VCaP (cell line): ENCODE data around the gene BLOC1S3.

Source experiments
- H3K27ac ChIP-seq: fragments of 450-650 bp; 2 replicates; pipeline ENCODE4 v1.5.1; 2017
- TF ChIP-seq, protein P1 (sequence below): fragments of 450-650 bp; conservative IDR thresholded peaks from 2 replicates; pipeline ENCODE4 v1.5.1; 2017; ENCODE audit warnings: mild to moderate bottlenecking, moderate library complexity

The BLOC1S3 gene

DNA sequence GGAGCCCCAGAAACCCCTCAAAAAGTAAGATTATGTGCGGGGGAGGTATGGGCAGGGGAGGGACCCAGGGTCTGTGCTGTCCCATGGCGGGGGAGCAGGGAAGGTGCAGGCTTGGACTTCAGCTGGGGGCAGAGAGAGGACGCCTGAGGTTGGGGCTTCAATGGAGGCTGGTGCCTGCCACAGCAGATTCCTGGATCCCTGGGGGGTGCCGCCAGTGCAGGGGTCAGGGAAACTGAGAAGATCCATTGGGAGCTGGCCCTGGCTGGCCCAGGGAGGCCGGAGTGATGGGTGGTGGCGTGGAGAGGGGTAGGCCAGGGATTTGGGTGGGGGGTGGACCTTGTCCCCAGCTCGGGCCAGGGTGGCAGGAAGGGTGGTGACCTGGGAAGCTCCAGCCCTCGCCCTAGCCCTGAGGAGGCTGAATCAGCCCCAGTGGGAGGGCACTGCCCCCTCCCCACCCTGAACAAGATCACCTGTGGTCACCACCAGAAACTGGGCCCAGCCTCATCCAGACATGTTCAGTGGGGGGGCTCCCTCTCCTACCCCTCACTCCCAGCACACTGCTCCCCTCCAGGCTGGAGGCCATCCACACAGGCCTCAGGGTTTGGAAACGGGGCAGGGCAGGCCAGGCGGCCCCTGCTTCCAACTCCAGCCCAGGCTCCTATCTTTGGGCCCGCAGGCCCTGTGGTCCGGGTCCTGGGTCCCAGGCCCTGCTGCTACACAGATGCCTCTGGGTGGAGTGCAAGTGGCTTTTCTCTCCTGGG, 19.2 kb upstream of the BLOC1S3 start:
- TF ChIP-seq, protein P1, sequence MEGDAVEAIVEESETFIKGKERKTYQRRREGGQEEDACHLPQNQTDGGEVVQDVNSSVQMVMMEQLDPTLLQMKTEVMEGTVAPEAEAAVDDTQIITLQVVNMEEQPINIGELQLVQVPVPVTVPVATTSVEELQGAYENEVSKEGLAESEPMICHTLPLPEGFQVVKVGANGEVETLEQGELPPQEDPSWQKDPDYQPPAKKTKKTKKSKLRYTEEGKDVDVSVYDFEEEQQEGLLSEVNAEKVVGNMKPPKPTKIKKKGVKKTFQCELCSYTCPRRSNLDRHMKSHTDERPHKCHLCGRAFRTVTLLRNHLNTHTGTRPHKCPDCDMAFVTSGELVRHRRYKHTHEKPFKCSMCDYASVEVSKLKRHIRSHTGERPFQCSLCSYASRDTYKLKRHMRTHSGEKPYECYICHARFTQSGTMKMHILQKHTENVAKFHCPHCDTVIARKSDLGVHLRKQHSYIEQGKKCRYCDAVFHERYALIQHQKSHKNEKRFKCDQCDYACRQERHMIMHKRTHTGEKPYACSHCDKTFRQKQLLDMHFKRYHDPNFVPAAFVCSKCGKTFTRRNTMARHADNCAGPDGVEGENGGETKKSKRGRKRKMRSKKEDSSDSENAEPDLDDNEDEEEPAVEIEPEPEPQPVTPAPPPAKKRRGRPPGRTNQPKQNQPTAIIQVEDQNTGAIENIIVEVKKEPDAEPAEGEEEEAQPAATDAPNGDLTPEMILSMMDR = no peak
- no peak overlapping the region for H3K27ac ChIP-seq

- H3K27ac ChIP-seq = peak overlapping the region; percentile 64
- TF ChIP-seq, protein P1 = no peak
Observed at GRCh38 chr19:45159971-45160324, 18.6 kb upstream of the BLOC1S3 start.

DNA sequence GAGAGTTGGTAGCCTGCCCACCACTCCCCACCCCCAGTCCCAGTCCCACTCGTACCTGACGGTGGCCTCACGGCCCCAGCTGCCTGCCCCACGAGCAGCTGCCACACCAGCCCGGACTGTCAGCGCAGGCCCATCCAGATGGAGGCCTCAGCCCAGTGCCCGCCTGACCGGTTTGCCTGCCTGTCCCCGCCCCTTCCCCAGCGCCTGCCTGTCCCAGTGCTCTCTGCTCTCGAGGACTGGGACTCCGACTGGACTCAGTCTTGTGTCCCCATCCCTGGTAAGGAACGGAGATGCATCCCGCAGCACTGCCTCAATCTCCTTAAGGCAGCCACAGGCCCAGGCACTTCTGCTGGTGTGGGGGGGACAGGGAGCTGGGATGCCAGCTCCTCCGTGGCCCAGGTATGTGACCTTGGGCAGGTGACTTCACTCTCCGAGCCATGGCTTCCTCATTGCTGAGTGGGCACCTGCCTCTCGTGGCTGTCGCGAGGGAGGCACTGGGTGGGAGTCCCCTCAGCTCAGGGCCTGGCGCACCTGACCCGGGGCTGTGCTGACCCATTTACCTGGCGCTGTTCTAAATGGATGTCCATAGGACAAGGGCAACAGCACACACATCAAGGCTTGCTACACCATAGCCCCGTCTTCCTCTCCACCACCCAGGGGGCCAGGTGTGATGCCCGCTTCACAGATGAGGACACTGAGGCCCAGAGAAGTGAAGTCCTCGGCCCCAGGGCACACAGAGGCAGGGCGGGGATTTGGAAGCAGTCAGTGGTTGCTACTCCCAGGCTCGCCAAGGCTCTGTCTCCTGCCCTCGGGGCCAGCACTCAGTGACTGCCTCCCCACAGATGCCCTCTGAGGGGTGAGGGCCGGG, 17.5 kb upstream of the BLOC1S3 start, which contains the start of gene NKPD1:
Gene NKPD1, minus strand, starts transcription at position 113 of the 868 bp plus-strand sequence. CDS start 832 bp downstream, outside the sequence.
- TF ChIP-seq, protein P1 = no peak
- H3K27ac ChIP-seq = peak within 1 kb of the TSS; percentile 64

DNA sequence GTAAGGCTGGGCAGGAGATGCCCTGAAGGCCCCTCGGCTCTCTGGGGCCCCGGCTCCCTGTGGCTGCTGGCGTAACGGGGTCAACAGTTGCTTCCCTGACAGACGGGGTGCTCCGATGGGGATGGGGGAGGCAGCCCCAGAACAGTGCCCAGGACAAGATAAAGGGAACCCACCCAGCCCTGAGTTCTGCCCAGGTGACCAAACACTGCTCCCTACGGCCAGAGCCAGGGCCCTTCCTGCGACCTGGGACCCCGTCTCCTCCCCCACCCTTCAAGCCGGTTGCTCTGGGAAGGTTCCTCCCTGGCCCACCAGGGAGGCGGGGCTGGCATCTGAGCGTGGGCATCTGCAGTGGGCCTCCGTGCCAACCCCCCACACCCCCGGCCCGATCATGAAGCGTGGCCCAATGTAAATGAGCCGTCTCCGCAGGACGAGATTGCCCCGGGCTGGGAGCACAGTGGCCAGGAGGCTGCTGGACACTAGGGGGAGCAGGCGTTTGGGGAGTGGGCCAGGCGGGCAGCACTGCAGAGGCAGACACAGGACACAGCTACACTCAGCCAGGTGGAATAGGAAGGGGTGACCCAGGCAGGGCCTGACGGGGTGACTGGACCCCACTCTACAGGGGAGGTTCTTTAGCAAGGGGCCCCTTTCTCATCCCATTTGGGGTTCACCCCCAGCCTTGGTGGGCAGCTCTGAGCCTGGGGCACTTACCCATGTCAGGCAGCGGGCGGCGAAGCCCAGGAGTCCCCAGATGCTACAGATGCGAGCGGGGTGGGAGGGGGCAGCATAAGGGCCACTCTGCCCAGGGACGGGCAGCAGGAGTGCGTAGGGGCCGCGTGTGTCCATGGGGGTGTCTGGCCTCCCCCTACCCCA, 16.6 kb upstream of the BLOC1S3 start:
- TF ChIP-seq, protein P1 = peak; percentile 97
- peak overlapping the region; percentile 64 for H3K27ac ChIP-seq

GRCh38 chr19:45162608-45163143, 15.9 kb upstream of the BLOC1S3 start:
- TF ChIP-seq, protein P1 = no peak
- H3K27ac ChIP-seq = peak overlapping the region; percentile 64; the same call in 1 of the 2 replicates

DNA sequence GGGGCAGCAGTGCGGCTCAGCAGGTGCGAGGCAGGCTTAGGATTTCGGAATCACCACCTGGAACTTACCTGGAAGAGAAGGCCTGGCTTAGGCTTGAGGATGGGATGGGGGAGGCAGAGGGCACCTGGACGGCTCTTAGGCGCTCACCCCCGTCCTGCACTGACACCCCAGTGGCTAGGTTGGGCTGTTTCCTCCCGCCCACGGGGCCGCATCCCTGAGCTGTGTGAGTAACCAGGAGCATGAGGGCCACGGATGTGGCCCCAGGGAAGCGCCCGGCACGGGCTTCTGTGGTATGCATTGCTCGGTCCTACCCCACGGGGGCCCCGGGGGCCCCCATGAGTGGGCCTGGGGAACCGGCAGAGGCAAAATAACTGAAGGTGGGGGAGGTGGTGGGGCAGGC, 15.4 kb upstream of the BLOC1S3 start:
- H3K27ac ChIP-seq = no peak overlapping the region
- TF ChIP-seq, protein P1 = no peak
